Brain pericyte (primary cell): ENCODE measurements around the gene PRKG1.

ENCODE experiments used
- DNase-seq: peaks from one replicate; pipeline ENCODE4 v3.0.0-alpha.2; 2012; ENCODE audit warnings: low read depth, low spot score

Gene PRKG1

GRCh38 chr10:52048051-52048450 is 973.8 kb downstream of the PRKG1 start:
- no peak for DNase-seq

GRCh38 chr10:52050429-52051047 is 976.3 kb downstream of the PRKG1 start:
- no peak for DNase-seq

- DNase-seq, result no peak
These were observed 979.2 kb downstream of the PRKG1 start for GRCh38 chr10:52053497-52053896.

GRCh38 chr10:52056291-52056690 is 982.0 kb downstream of the PRKG1 start:
- DNase-seq, result no peak

GRCh38 chr10:52059089-52059488 is 984.8 kb downstream of the PRKG1 start:
- DNase-seq, result no peak

- DNase-seq, result no peak
These were observed 988.9 kb downstream of the PRKG1 start for GRCh38 chr10:52063159-52063558.

- no peak for DNase-seq
These were observed 990.0 kb downstream of the PRKG1 start for GRCh38 chr10:52064084-52064845.

GRCh38 chr10:52066383-52066782 is 992.1 kb downstream of the PRKG1 start:
- DNase-seq, result no peak

GRCh38 chr10:52068485-52068884 is 994.2 kb downstream of the PRKG1 start:
- DNase-seq, result no peak

GRCh38 chr10:52071814-52072213 is 997.5 kb downstream of the PRKG1 start:
- DNase-seq, result no peak

GRCh38 chr10:52074505-52075026 is 1000.3 kb downstream of the PRKG1 start:
- DNase-seq, result no peak

- DNase-seq, result no peak
These were observed 1003.5 kb downstream of the PRKG1 start for GRCh38 chr10:52077814-52078213.

- DNase-seq, result no peak
These were observed 1004.2 kb downstream of the PRKG1 start for GRCh38 chr10:52078397-52078937.

- DNase-seq, result no peak
These were observed 1008.0 kb downstream of the PRKG1 start for GRCh38 chr10:52082307-52082706.

- DNase-seq, result no peak
These were observed 1009.1 kb downstream of the PRKG1 start for GRCh38 chr10:52083422-52083821.

- DNase-seq, result peak; percentile 41
These were observed 1018.1 kb downstream of the PRKG1 start for GRCh38 chr10:52092390-52092789.

- DNase-seq, result no peak
These were observed 1023.8 kb downstream of the PRKG1 start for GRCh38 chr10:52098130-52098529.

- no peak for DNase-seq
These were observed 1024.8 kb downstream of the PRKG1 start for GRCh38 chr10:52099026-52099600.

GRCh38 chr10:52100011-52100547 is 1025.8 kb downstream of the PRKG1 start:
- DNase-seq, result no peak

GRCh38 chr10:52105301-52105700 is 1031.0 kb downstream of the PRKG1 start:
- no peak for DNase-seq

GRCh38 chr10:52106011-52106410 is 1031.7 kb downstream of the PRKG1 start:
- DNase-seq, result no peak

- no peak for DNase-seq
These were observed 1032.6 kb downstream of the PRKG1 start for GRCh38 chr10:52106899-52107298.
